ENCODE results near the gene KLHL2.

Gene KLHL2

DNA sequence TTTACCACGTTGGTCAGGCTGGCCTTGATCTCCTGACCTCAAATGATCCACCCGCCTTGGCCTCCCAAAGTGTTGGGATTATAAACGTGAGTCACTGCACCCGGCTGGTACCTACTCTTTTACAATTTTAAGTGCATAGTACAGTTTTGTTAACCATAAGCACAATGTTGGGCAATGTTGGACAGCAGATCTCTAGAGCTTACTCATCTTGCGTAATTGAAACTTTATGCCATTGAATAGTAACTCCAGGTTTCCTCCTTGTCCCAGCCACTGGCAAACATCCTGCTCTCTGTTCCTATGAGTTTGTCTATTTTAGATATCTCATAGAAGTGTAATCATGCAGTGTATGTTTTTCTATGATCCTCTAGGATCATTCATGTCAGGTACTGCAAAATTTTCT is 162.2 kb downstream of the KLHL2 start:
- no peak for DNase-seq (ENCODE audit: low read depth)

- DNase-seq (ENCODE audit: low read depth): no peak
Measured at GRCh38 chr4:165370530-165370929, 163.2 kb downstream of the KLHL2 start.

Data from stimulated activated CD8-positive, alpha-beta memory T cell treated with anti-CD3 and anti-CD28 coated beads, Interleukin-7, amount 100 ng/mL, for 24 hours (primary cell).